Activated naive CD8-positive, alpha-beta T cell treated with anti-CD3 and anti-CD28 coated beads, Interleukin-2, amount 50 U/mL, for 24 hours (primary cell): ENCODE results near the gene FOXP1.

Experiments
- ATAC-seq: fragments of 150-1000 bp; cut with Tn5 transposase; one replicate; pipeline ENCODE4 v1.10.0; 2021
- DNase-seq: peaks from one replicate; pipeline ENCODE4 v3.0.0; 2021
- H3K27ac Mint-ChIP-seq: one replicate; pipeline ENCODE4 v1.8.0; 2021; ENCODE audit warnings: mild to moderate bottlenecking, mixed read lengths
- H3K27me3 Mint-ChIP-seq: one replicate; pipeline ENCODE4 v1.8.0; 2021; ENCODE audit warnings: mixed read lengths
- H3K36me3 Mint-ChIP-seq: one replicate; pipeline ENCODE4 v1.8.0; 2021; ENCODE audit warnings: low read depth, mixed read lengths
- H3K4me1 Mint-ChIP-seq: one replicate; pipeline ENCODE4 v1.8.0; 2021; ENCODE audit warnings: mixed read lengths
- H3K4me3 Mint-ChIP-seq: one replicate; pipeline ENCODE4 v1.8.0; 2021; ENCODE audit warnings: mild to moderate bottlenecking, moderate library complexity, mixed read lengths
- H3K9me3 Mint-ChIP-seq: one replicate; pipeline ENCODE4 v1.8.0; 2021; ENCODE audit warnings: mixed read lengths

Gene FOXP1

GRCh38 chr3:71581457-71582035 lies 2.0 kb downstream of the FOXP1 start:
- no peak for ATAC-seq
- Mint-ChIP-seq H3K27me3 (no peaks in the 10 kb centered on the region), H3K27ac (peak overlapping the region; percentile 99), H3K4me3 (peak overlapping the region; percentile 92), H3K36me3 (peaks cover 18% of the 10 kb centered on the region), H3K4me1 (peaks cover 64% of the 10 kb centered on the region), H3K9me3 (no peaks in the 10 kb centered on the region)
- peak; percentile 32 for DNase-seq

GRCh38 chr3:71580636-71581456 lies 2.7 kb downstream of the FOXP1 start:
- Mint-ChIP-seq H3K36me3 (peaks cover 18% of the 10 kb centered on the region), H3K4me3 (peak overlapping the region; percentile 92), H3K4me1 (peaks cover 57% of the 10 kb centered on the region), H3K27me3 (no peaks in the 10 kb centered on the region), H3K27ac (peak overlapping the region; percentile 99), H3K9me3 (no peaks in the 10 kb centered on the region)
- no peak for ATAC-seq
- no peak for DNase-seq

- DNase-seq (no peak), ATAC-seq (no peak)
- Mint-ChIP-seq H3K27ac (peak overlapping the region; percentile 76), H3K4me1 (peaks cover 49% of the 10 kb centered on the region), H3K36me3 (peaks cover 22% of the 10 kb centered on the region), H3K4me3 (peak overlapping the region; percentile 92), H3K27me3 (no peaks in the 10 kb centered on the region), H3K9me3 (no peaks in the 10 kb centered on the region)
These were observed 3.6 kb downstream of the FOXP1 start for GRCh38 chr3:71579935-71580406.

- ATAC-seq: no peak
- Mint-ChIP-seq H3K27ac (peak overlapping the region; percentile 76), H3K36me3 (peaks cover 22% of the 10 kb centered on the region), H3K4me1 (peaks cover 43% of the 10 kb centered on the region), H3K9me3 (no peaks in the 10 kb centered on the region), H3K4me3 (peak overlapping the region; percentile 92), H3K27me3 (no peaks in the 10 kb centered on the region)
- DNase-seq: no peak
These were observed 4.1 kb downstream of the FOXP1 start for GRCh38 chr3:71579326-71579934.

- ATAC-seq: no peak
- Mint-ChIP-seq H3K4me3 (peak overlapping the region; percentile 34), H3K27me3 (no peaks in the 10 kb centered on the region), H3K4me1 (peaks cover 40% of the 10 kb centered on the region), H3K27ac (peak overlapping the region; percentile 8), H3K9me3 (no peaks in the 10 kb centered on the region), H3K36me3 (peaks cover 20% of the 10 kb centered on the region)
- no peak for DNase-seq
These were observed 5.3 kb downstream of the FOXP1 start for GRCh38 chr3:71578054-71578751.

- peaks cover 19% of the 10 kb centered on the region for H3K36me3 Mint-ChIP-seq
- no peaks in the 10 kb centered on the region for H3K9me3 Mint-ChIP-seq
- H3K4me3 Mint-ChIP-seq: no peak overlapping the region
- peaks cover 40% of the 10 kb centered on the region for H3K4me1 Mint-ChIP-seq
- H3K27ac Mint-ChIP-seq: no peak overlapping the region
- no peaks in the 10 kb centered on the region for H3K27me3 Mint-ChIP-seq
- DNase-seq (no peak), ATAC-seq (no peak)
These were observed 6.5 kb downstream of the FOXP1 start for GRCh38 chr3:71577011-71577410.

- H3K4me1 Mint-ChIP-seq: peaks cover 30% of the 10 kb centered on the region
- DNase-seq (no peak), ATAC-seq (no peak)
- H3K4me3 Mint-ChIP-seq: no peak overlapping the region
- peaks cover 24% of the 10 kb centered on the region for H3K36me3 Mint-ChIP-seq
- H3K27ac Mint-ChIP-seq: no peak overlapping the region
- no peaks in the 10 kb centered on the region for H3K27me3 Mint-ChIP-seq
- no peaks in the 10 kb centered on the region for H3K9me3 Mint-ChIP-seq
These were observed 8.1 kb downstream of the FOXP1 start for GRCh38 chr3:71575433-71575832.

GRCh38 chr3:71573181-71573580 lies 10.3 kb downstream of the FOXP1 start:
- H3K27ac Mint-ChIP-seq: no peak overlapping the region
- no peak for DNase-seq
- H3K9me3 Mint-ChIP-seq: no peaks in the 10 kb centered on the region
- H3K36me3 Mint-ChIP-seq: peaks cover 21% of the 10 kb centered on the region
- no peak overlapping the region for H3K4me3 Mint-ChIP-seq
- H3K4me1 Mint-ChIP-seq: peaks cover 15% of the 10 kb centered on the region
- ATAC-seq: no peak
- no peaks in the 10 kb centered on the region for H3K27me3 Mint-ChIP-seq

GRCh38 chr3:71570546-71570945 lies 13.0 kb downstream of the FOXP1 start:
- ATAC-seq (no peak), DNase-seq (no peak)
- no peak overlapping the region for H3K4me3 Mint-ChIP-seq
- no peaks in the 10 kb centered on the region for H3K9me3 Mint-ChIP-seq
- H3K36me3 Mint-ChIP-seq: peaks cover 27% of the 10 kb centered on the region
- no peaks in the 10 kb centered on the region for H3K27me3 Mint-ChIP-seq
- no peak overlapping the region for H3K27ac Mint-ChIP-seq
- peaks cover 4% of the 10 kb centered on the region for H3K4me1 Mint-ChIP-seq

- Mint-ChIP-seq H3K36me3 (peaks cover 32% of the 10 kb centered on the region), H3K9me3 (no peaks in the 10 kb centered on the region), H3K27ac (no peak overlapping the region), H3K4me1 (peaks cover 11% of the 10 kb centered on the region), H3K27me3 (no peaks in the 10 kb centered on the region), H3K4me3 (no peak overlapping the region)
- no peak for ATAC-seq
- DNase-seq: no peak
These were observed 15.3 kb downstream of the FOXP1 start for GRCh38 chr3:71568207-71568606.

- no peak overlapping the region for H3K27ac Mint-ChIP-seq
- peaks cover 16% of the 10 kb centered on the region for H3K4me1 Mint-ChIP-seq
- ATAC-seq: no peak
- no peak overlapping the region for H3K4me3 Mint-ChIP-seq
- H3K27me3 Mint-ChIP-seq: no peaks in the 10 kb centered on the region
- DNase-seq: no peak
- peaks cover 32% of the 10 kb centered on the region for H3K36me3 Mint-ChIP-seq
- H3K9me3 Mint-ChIP-seq: no peaks in the 10 kb centered on the region
These were observed 16.8 kb downstream of the FOXP1 start for GRCh38 chr3:71566776-71567175.

GRCh38 chr3:71565976-71566375 lies 17.6 kb downstream of the FOXP1 start:
- Mint-ChIP-seq H3K27ac (no peak overlapping the region), H3K4me1 (peaks cover 16% of the 10 kb centered on the region), H3K4me3 (no peak overlapping the region), H3K36me3 (peaks cover 26% of the 10 kb centered on the region), H3K9me3 (no peaks in the 10 kb centered on the region), H3K27me3 (no peaks in the 10 kb centered on the region)
- ATAC-seq: no peak
- no peak for DNase-seq

- H3K9me3 Mint-ChIP-seq: no peaks in the 10 kb centered on the region
These were observed 18.2 kb downstream of the FOXP1 start for GRCh38 chr3:71565316-71565715.

GRCh38 chr3:71564361-71564760 lies 19.2 kb downstream of the FOXP1 start:
- Mint-ChIP-seq H3K36me3 (peaks cover 27% of the 10 kb centered on the region), H3K4me1 (peaks cover 16% of the 10 kb centered on the region), H3K27me3 (no peaks in the 10 kb centered on the region), H3K27ac (no peak overlapping the region), H3K9me3 (no peaks in the 10 kb centered on the region), H3K4me3 (no peak overlapping the region)
- no peak for DNase-seq
- ATAC-seq: peak; percentile 70

More at GRCh38 chr3:71565316-71565715, 18.2 kb downstream of the FOXP1 start:
- H3K27me3 Mint-ChIP-seq: no peaks in the 10 kb centered on the region
- H3K36me3 Mint-ChIP-seq: peaks cover 25% of the 10 kb centered on the region
- no peak overlapping the region for H3K27ac Mint-ChIP-seq
- ATAC-seq (no peak), DNase-seq (no peak)
- peaks cover 16% of the 10 kb centered on the region for H3K4me1 Mint-ChIP-seq
- no peak overlapping the region for H3K4me3 Mint-ChIP-seq
